NCI-H748 (cell line): ENCODE data around the gene PTGES2.

Experiments
- DNase-seq: peaks from one replicate; lab custom pipeline; 2025; ENCODE audit not compliant: unreplicated experiment; lab: John Stamatoyannopoulos, UW

The PTGES2 gene

GRCh38 chr9:128153947-128154695 is 26.6 kb upstream of the PTGES2 start:
- no peak for DNase-seq

- no peak for DNase-seq
These were observed 25.8 kb upstream of the PTGES2 start for GRCh38 chr9:128153060-128153946.

GRCh38 chr9:128152133-128153059 is 24.9 kb upstream of the PTGES2 start:
- DNase-seq: no peak

GRCh38 chr9:128151309-128152132 is 24.0 kb upstream of the PTGES2 start:
- no peak for DNase-seq

GRCh38 chr9:128150594-128151308 is 23.2 kb upstream of the PTGES2 start:
- DNase-seq: peak; percentile 31

GRCh38 chr9:128149951-128150593 is 22.5 kb upstream of the PTGES2 start:
- DNase-seq: no peak

GRCh38 chr9:128149001-128149701 is 21.6 kb upstream of the PTGES2 start, which contains the start of gene LCN2:
Gene LCN2 (plus strand): TSS chr9:128149453. CDS start chr9:128149526, 73 bp downstream.
- DNase-seq: no peak

- DNase-seq: no peak
These were observed 21.0 kb upstream of the PTGES2 start for GRCh38 chr9:128148509-128149000.

GRCh38 chr9:128146591-128147120 is 19.1 kb upstream of the PTGES2 start:
- no peak for DNase-seq

GRCh38 chr9:128145951-128146351 is 18.4 kb upstream of the PTGES2 start:
- no peak for DNase-seq

- DNase-seq: no peak
These were observed 18.0 kb upstream of the PTGES2 start for GRCh38 chr9:128145536-128145935.

GRCh38 chr9:128144239-128145181 is 17.0 kb upstream of the PTGES2 start:
- no peak for DNase-seq

GRCh38 chr9:128143525-128144238 is 16.2 kb upstream of the PTGES2 start:
- no peak for DNase-seq

GRCh38 chr9:128142596-128142995 is 15.1 kb upstream of the PTGES2 start:
- no peak for DNase-seq

- DNase-seq: no peak
These were observed 14.5 kb upstream of the PTGES2 start for GRCh38 chr9:128142061-128142460.

- no peak for DNase-seq
These were observed 14.1 kb upstream of the PTGES2 start for GRCh38 chr9:128141604-128142003.
